Esophagus mucosa (tissue), 1 donor: ENCODE results near the gene KIAA1614. TPM values are rescaled to one million over a fixed set of nuclear protein-coding genes. Genes with fewer than 3 reads are reported as not detected.
A peak's percentile ranks its signal among the peaks of the same experiment; 100 is the strongest.

Experiments used
- ATAC-seq: fragments of 200-7000 bp; cut with Tn5 transposase; one replicate; pipeline ENCODE4 v1.9.1; 2020
- total RNA-seq: library from RNA; stranded (reverse); gene quantifications from one replicate; pipeline ENCODE4 v1.2.4, GENCODE V29; 2023
- donor health status: DM: yes; HTN: yes; CAD: no.

KIAA1614 gene
- 0.36 TPM for total RNA-seq

GRCh38 chr1:180912801-180913565 is at the start of gene KIAA1614:
Gene KIAA1614 (plus strand): TSS chr1:180912897. CDS start chr1:180913244, 347 bp downstream.
- peak; percentile 49 for ATAC-seq

GRCh38 chr1:180863158-180863775 is 49.4 kb upstream of the KIAA1614 start:
- peak; percentile 23 for ATAC-seq

DNA sequence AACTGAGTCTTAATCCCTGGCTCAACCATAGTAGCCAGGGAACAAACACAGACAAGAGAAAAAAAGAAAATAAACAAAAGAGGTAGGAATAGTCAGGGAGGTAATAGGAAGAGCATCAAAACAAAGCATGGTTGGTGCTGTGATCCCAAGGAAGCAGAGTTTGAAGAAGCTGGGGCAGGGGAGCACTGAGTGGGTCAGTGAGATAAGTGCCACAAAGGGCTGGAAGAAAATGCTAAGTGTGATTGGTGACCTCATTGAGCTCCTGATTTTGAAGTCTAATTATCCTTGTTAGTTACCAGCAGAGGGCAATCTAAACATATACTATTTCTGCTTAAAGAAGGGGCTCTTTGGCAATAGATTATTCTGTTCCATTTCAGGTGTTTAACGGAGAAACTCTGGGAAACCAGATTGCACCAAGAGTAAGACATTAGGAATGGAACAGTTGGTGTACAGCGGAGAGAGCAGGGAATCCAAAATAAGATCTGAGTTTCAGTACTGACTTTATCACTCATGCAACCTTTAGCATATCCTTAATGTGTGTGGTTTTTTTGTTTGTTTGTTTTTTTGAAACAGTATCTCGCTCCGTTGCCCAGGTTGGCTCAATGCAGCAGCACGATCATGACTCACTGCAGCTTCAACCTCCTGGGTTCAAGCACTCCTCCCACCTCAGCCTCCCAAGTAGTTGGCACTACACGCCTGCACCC is 30.7 kb upstream of the KIAA1614 start:
- peak; percentile 37 for ATAC-seq

DNA sequence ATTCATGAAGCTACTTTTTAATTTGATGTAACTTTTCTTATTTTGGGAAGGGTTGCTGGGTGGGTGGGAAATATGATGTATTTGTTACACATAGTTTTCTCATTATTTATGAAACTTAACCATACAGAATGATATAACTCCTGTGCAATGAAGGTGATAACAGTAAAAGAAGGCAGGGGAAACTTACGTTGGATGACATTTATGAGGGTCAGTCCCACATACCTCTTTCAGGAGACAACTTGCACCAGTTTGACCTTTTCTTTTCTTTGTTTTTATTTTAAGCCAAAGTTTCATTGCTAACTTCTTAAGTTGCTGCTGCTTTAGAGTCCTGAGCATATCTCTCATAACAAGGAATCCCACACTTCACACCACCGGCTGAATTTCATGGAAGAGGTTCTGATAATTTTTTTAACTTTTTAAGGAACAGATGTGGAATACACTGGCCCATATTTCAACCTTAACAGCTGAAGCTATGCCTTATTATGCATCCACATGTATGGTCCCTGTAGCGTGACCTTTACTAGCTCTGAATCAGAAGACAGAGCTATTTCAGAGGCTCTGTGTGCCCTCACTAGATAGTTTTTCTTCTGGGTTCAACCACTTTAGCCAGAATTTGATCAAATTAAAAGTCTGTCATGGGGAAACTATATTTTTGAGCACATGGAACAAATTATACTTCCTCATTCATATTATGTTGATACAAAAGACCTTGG is 28.0 kb upstream of the KIAA1614 start:
- no peak for ATAC-seq

- no peak for ATAC-seq
Measured at GRCh38 chr1:180886338-180886737, 26.4 kb upstream of the KIAA1614 start.

- no peak for ATAC-seq
Measured at GRCh38 chr1:180887841-180888240, 24.9 kb upstream of the KIAA1614 start.

DNA sequence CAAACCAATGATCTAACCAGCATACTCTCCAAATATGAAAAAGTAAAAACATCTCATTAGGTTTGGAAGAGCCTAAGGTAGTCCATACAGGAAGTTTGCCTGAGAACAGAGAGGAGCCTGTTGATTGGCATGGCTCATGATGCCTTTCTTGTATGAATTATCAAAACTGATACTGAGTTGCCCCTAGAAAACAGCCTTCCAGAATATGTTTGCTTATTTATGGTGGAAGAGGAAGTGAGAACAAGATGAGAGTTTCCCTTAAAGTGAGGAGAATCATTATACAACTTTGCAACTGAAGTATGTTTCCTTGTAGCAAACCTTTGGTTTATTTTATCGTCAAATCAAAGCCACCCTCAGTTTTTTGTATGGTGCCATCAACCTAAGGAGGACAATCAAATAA is 23.8 kb upstream of the KIAA1614 start:
- ATAC-seq: no peak

- no peak for ATAC-seq
Measured at GRCh38 chr1:180889325-180889724, 23.4 kb upstream of the KIAA1614 start.

DNA sequence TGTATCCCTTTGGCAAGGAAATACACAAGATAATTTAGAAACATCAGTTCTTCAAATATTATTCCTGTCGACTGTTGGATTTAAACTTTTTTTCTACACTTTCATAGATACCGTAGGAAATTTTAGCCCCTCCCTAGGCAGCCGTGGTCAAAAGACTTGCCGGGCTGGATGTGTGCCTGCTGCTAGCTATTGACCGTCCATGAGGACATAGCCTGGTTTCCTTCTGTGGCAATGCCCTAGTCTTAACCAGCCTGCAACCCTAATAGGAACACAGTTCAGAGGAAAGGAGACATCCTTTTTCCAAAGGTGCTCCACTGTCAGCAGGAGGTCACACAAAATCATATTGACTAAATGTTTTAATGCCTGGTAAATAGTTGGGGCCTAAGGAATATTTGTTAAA is 20.4 kb upstream of the KIAA1614 start:
- ATAC-seq: no peak

DNA sequence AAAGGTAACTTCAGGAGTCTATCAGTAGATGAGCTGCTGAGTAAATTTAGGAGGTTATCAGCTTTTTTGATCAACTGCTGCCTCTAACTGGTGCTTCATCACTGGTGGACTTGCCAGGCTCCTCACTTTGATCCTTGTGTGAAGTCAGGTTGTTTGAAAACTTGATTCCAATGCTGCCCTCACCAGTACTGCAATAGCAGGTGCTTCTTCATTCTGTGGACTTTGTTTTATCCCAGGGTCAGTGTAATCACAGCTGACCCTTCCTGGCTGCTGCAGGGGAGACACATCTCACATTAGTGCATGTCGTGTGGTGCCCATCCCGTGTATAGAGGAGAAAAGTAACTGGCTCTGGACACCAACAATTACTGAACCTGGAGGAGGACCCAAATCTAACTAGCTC is 20.0 kb upstream of the KIAA1614 start:
- no peak for ATAC-seq

GRCh38 chr1:180893614-180894013 is 19.1 kb upstream of the KIAA1614 start:
- ATAC-seq: no peak

GRCh38 chr1:180896161-180896560 is 16.5 kb upstream of the KIAA1614 start:
- no peak for ATAC-seq

- ATAC-seq: no peak
Measured at GRCh38 chr1:180898441-180899219, 14.1 kb upstream of the KIAA1614 start.

GRCh38 chr1:180899262-180899661 is 13.4 kb upstream of the KIAA1614 start:
- peak; percentile 25 for ATAC-seq

DNA sequence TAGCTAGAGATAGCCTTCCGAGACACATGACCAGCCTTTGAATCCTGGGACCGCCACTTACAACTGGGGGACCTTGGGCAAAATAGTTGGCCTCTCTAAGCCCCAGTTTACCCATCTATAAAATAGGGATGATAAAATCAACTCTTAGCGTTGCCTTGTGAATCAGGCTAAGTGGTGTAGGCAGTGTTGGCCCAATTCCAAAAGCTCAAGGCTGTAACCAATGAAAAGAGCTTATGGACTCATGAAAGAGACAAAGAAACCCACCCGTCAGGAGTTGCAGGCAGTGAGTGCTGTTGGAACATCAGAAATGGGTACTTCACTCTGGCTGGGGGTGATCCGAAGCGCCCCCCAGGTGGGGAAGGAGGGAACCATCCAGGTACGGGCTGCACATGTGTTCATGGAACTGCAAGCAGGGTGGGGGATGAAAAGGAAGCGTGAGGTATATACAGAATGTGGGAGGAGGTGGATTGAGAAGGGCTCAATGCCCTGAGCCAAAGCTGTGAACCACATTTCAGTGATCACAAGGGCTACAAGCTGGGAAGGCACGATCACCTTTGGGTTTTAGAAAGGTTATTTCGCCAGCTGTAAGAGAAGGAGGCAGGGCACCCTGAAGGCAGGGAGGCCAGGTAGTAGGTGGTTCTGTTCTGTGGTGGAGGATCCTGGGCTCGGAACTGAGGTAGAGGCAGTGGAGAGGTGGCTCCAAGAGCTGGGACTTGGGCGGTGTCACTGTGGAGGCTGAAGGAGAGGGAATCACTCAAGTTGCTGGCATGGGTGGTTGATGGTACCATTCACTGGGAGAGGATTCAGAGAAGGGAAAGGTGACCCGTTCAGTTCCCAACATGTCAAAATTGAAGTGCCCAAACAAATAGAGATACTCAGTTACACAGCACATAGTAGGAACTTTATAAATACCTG is 11.4 kb upstream of the KIAA1614 start:
- no peak for ATAC-seq

GRCh38 chr1:180902541-180902940 is 10.2 kb upstream of the KIAA1614 start:
- no peak for ATAC-seq

GRCh38 chr1:180905927-180906326 is 6.8 kb upstream of the KIAA1614 start:
- ATAC-seq: no peak

- ATAC-seq: peak; percentile 29
Measured at GRCh38 chr1:180906511-180906910, 6.2 kb upstream of the KIAA1614 start.

DNA sequence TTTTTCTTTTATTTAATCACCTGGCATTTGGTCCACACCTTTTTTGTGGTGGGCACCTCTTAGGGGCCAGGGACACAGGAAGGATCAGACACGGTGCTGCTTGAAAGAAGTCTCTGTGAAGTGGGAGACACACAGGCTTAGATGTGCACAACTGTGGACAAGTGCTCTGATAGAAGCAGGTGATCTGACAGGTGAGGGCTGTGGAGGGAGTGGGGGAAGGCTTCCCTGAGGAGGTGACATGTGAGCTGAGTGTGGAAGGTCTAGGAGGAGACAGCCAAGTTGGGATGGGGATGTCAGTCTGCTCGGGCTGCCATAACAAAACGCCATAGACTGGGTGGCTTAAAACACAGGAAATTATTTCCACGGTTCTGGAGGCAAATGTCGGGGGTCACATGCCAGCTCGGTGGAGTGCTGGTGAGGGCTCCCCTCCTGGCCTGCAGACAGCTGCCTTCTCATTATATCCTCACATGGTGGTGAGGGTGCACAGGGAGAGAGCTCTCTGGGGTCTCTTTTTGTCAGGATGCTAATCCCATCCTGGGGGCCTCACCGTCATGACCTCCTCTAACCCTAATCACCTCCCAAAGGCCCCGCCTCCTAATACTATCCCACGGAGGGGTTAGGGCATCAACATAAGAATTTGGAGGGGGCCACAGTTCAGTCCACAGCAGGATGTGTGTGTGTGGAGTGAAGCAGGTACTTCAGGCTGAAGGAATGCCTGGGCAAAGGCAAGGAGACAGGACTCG is 5.2 kb upstream of the KIAA1614 start:
- ATAC-seq: no peak

DNA sequence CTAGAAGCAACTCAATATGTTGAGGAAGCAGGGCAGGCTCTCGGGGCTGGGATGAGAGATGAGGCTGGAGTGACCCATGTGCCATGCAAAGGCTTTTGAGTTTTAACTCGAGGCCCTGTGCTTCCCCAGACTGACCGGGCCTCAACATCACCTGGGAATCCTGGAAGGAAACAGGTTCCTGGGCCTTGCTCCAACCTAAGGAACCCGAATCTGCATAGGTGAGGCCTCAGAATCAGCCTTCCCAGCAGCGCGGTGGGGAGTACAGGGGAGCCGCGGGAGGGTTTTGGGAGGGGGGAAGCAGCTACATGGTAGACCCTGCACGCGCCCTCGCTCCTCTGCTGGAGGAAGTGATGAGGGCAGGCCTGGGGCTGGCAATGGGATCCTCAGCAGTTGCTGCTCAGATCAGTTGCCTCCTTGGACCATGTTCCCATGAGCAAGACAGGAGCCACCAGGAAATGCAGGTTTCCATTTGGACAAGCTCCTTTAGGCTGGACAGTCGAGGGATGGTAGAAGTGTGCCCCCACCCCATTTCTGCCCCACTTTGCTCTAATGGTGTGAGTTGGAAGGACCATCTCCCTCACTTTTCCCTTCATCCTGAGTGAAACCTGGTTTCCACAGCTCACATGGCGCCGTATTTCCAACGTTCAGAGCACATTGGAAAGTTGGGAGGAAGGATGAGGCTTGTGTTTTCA is 4.5 kb upstream of the KIAA1614 start:
- no peak for ATAC-seq
